DMS153 (cell line): Measurements from ENCODE around the gene ARSA.
A peak's percentile ranks its signal among the peaks of the same experiment; 100 is the strongest.
"Not testable (repeated sequence)": the region's sequence is repeated elsewhere in the genome, so short reads cannot be mapped to it uniquely, and the experiment has no call there.

Source experiments
- DNase-seq: peaks from one replicate; lab custom pipeline; 2025; lab: John Stamatoyannopoulos, UW

The ARSA gene

DNA sequence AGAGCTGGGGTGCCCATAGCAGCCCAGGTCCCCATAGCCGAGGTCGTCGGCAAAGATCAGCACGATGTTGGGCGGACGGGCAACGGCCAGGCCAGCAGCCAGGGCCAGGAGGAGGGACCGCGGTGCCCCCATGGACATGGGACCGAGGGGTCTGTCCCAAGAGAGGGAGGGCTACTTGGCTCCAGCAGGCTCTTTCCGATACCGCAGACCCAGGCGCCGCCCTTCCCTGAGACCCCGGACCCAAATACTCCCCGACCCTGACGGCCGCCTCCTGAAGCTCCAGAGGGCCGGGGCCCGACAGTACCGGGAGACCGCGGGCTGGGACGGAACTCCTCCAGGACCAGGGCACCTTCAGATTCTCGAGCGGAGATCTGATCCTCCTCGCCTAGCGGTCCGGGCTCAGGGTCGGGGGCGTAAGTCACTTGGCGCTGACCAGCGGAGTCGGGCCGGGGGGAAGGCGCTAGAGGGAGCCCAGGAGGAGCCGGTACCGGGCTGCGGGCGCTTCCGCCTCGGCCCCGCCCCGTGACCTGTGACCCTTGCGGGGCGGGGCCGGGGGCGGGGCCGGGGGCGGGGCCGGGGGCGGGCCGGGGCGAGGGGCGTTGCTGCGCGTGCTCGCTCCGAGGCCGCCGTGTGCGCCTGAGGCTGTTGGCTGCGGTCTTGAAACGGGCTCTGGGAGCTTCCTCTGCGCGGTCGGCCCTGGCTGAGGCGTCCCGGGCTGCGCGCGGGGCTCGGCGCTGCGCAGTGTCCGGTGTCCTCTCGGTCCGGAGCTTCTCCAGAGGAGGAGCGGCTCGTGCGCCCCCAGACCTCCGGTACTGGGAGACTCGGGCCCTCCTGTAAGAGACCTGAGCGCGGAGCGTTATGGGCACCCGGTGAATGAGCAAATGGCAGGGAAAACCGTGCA is at the start of gene ARSA:
ARSA (minus strand) TSS at position 511 of the 901 bp plus-strand sequence; CDS start at position 138, 373 bp downstream.
- peak; percentile 39 for DNase-seq

DNA sequence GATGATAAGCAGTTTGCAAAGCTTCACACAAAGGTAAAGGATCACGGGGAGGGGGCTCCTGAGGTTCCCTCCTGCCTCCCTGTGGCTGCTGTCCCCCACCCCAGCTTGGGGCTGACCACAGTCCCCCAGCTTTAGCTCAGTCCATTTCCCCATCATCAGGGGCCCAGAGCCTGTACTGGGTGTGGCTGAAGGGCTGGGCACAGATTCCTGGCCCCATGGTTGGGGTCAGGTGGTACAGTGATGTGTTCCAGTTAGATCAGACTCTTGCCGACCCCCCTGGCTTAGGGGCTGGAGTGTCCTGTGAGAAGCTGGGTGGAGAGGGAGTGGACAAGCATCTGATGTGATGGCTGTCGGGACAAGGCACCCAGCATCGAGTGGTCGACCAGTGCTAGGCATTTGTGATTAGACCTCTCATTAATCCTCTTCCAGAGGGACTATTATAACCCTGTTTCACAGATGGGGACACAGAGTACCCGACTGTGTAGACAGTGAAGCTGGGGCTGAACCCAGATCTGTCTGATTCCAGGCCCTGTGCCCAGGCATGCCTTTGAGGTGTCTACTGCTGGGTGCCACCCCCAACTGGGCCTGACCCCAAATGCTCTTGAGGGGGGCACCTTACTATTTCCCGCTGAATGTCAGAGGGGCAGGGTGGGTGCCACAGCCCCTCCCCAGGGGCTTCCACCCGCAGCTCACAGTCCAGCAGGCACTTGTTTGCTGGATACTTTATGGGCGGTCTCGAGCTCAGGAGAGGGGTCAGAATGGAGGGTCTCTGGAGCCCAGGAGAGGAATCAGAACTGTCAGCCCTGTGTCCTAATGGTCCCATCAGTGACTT is 48.9 kb upstream of the ARSA start:
- DNase-seq: no peak

- DNase-seq: no peak
Measured at GRCh38 chr22:50676180-50676636, 48.3 kb upstream of the ARSA start.

- no peak for DNase-seq
Measured at GRCh38 chr22:50675553-50676179, 47.7 kb upstream of the ARSA start.

GRCh38 chr22:50674606-50675552 is 46.9 kb upstream of the ARSA start:
- DNase-seq: peak; percentile 56

DNA sequence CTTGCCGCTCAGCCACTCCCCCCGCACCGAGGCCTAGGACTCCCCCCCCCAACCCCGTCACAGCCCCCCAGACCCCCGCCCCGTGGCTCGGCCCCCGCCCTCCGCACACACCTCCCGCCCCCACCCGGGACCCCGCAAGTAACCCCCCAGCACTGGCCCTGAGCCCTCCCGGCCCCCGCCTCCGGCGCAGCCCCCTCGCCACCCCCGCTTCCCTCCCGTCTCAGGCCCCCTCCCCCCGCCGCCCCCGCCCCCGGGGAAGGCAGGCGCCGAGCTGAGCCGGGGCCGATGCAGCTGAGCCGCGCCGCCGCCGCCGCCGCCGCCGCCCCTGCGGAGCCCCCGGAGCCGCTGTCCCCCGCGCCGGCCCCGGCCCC is 46.2 kb upstream of the ARSA start:
- DNase-seq: no peak

DNA sequence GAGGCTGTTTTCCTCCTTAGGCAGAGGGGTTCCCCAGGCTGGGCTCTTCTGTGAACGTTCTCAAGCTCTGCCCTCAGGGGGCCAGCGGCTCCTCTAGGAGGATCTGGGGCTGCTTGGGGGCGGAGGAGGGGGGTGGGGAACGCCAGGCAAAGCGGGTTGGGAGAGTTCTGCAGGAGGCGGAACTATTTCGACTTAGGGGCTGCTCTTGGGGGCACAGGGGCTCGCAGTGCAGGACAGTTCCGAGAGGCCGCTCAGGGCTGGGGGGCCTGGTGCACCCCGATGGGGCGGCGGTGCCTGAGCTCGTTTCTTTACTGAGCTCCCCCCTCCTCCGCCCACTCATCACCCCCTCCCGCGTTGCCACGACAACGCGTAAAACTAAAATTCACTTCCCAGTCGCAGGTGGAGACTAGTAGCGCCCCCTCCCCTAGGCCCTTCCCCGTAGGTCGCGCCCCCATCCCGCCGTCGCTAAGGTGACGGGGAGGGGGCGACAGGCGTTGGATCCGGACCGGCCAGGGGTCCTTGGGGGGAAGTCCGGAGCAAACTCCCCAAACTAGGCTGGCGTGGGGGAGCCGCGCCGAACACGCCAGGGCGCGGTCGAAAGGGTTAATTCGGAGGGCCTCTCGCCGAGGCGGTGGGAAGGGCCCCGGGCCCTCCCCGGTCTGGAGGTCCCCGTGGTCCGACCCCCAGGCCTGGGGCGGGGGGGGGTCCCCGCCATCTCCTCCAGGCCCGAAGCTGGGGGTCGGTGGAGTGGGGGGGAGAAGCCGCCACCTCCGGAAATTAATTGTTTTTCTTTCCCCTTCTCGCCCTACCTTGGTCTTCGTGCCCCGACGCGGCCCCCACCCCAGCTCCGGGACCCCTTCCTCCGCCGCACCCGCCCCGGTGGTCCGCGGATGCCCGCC is 45.5 kb upstream of the ARSA start:
- DNase-seq: no peak

DNA sequence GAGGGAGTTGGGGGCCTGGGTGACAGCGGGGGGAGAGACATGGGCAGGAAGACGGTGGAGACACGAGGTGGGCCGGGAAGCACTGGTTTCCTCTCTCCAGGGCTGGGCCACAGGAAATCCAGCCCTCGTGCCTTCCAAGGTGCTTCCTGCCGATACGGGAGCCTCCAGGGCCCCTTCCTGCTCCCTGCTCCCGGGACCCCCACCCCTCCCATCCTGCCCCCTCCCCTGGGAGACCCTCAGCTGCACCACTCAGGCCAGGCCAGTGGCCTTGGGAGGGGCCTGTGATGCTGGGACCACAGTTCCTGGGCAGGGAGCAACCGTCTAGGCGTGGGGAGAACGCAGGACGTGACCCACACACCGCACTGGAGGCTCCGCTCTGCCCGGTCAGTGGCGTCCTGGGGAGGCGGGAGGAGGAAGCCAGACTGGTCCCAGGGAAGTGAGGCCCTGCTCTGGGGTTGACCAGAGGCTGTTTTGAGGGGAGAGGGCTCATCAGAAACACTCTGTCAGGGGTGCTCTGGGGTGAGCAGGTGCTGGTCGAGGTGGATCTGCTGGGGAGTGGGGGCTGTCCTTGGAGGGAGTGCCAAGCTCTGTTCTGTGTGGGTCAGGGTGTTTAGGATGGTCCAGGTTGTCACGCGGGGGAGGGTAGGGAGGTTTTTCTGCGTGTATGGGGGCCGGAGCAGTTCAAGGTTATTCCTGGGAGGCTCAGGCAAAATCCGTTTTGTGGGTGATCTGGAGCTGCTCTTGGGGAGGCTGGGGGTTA is 44.7 kb upstream of the ARSA start, which contains the start of gene SHANK3:
SHANK3 (plus strand) TSS at position 353 of the 760 bp plus-strand sequence.
- DNase-seq: no peak

GRCh38 chr22:50672041-50672440 is 44.1 kb upstream of the ARSA start:
- DNase-seq: no peak

DNA sequence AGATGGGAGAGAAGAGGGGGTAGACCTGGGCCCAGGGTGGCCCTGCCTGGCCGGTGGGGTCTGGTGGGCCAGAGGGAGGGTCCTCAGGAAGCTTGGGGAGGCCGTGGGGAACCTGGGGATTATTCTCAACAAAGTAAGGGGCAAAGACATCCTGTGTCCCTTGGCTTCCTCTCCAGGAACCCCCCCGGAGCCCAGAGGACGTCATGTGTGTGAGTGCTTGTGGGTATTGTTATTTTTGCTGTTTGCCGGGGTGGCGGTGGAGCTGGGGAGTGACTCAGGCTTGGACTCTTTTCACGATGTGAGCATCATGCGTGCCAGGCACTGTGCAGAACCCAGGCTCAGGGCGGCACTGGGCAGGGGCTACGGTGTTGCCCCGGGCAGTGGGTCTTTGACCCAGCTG is 43.7 kb upstream of the ARSA start:
- DNase-seq: no peak

DNA sequence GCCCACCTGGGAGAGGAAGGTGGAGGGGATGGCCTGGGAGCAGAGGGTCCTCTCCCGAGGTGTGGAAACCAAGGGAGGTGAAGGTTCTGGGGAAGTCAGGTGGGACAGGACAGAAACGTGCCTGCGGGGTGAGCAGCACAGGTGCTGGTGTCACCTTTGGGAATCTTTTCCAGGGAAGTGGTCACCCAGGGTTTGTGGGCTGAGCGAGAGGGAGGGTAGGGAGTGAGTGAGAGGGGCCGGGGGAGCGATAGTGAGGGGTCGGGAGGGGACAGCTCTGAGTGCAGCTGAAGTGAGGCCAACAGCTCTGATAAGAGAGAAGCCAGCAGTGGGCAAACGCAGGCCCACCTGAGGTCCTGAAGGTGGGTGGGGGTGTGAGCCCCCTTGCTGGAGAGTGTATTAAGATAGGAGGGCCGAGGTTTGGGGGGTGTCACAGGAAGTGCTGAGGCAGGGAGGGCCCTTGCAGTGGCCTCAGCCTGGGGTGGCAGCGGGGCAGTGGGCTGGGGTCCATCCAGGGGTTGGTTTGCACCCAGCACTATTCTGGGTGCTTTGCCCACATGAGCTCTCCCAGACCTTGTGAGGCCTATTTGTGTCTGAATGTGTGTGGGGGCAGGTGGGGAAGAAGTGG is 43.1 kb upstream of the ARSA start:
- DNase-seq: no peak

DNA sequence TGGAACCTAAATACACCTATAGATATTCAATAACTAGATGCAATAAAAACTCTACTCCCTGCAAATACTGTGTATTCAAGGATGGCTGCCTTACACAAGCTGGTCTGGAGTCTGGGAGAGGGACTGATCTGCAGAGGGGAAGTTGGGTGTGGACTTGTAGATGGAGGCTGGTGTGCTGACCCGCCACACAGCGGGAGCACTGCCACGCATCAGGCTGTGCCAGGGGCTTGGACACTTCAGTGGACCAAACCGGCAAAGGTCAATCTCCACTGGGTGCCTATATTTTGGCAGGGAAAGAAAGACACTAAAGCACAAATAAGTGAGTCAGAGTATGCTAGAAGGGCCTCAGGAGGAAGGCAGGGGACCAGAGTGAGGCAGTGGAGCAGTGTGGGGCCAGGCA is 42.6 kb upstream of the ARSA start:
- no peak for DNase-seq

- DNase-seq: no peak
Measured at GRCh38 chr22:50665738-50666137, 37.8 kb upstream of the ARSA start.

DNA sequence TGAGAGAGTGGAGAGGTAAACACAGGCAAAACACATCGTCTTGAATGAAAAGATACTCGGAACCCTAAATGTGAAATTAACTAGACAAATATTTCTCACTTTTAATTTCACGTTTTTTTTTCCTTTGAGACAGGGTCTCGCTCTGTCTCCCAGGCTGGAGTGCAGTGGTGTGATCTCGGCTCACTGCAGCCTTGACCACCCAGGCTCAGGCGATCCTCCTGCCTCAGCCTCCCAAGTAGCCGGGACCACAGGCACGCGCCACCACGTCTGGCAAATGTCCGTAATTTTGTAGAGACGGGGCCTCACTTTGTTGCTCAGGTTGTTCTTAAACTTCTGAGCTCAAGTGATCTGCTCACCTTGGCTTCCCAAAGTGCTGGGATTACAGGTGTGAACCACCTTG is 37.3 kb upstream of the ARSA start:
- DNase-seq: no peak

DNA sequence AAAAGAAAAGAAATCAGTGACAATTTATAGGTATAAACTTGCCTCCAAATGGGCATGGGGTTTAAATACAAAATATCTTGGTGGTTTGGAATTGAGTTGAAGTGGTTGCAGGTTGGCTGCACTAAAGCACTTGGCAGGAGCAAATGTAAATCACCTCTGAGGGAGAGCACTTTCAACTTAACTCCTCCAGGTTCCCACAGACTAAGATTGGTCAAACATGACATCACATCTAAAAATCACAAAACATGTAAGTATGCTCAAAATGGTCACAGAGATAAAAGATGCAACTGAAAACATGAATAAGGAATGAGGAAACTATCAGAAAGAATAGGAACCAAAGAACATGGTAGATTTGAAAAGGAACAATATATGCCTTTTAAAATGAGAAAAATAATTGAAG is 32.4 kb upstream of the ARSA start:
- no peak for DNase-seq

- not testable (repeated sequence) for DNase-seq
Measured at GRCh38 chr22:50659711-50660110, 31.8 kb upstream of the ARSA start.

DNA sequence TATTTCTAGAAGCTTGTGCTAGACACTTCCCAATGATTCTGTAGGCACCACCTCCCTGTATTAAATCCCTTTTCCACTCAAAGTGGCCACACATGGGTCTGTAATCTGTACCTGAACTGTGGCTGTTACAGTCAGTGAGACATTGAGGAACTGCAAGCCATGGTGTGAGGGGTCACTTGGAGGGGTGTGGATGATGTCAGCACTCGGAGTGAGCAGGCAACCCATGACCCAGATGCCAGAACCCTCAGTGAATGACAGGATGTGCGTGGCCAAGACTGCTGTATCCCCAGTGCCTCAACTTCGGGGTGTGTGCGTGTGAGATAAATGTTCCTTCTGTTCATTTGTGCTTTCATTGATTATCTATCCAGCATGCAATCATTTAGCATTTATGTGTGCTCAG is 30.0 kb upstream of the ARSA start:
- no peak for DNase-seq

DNA sequence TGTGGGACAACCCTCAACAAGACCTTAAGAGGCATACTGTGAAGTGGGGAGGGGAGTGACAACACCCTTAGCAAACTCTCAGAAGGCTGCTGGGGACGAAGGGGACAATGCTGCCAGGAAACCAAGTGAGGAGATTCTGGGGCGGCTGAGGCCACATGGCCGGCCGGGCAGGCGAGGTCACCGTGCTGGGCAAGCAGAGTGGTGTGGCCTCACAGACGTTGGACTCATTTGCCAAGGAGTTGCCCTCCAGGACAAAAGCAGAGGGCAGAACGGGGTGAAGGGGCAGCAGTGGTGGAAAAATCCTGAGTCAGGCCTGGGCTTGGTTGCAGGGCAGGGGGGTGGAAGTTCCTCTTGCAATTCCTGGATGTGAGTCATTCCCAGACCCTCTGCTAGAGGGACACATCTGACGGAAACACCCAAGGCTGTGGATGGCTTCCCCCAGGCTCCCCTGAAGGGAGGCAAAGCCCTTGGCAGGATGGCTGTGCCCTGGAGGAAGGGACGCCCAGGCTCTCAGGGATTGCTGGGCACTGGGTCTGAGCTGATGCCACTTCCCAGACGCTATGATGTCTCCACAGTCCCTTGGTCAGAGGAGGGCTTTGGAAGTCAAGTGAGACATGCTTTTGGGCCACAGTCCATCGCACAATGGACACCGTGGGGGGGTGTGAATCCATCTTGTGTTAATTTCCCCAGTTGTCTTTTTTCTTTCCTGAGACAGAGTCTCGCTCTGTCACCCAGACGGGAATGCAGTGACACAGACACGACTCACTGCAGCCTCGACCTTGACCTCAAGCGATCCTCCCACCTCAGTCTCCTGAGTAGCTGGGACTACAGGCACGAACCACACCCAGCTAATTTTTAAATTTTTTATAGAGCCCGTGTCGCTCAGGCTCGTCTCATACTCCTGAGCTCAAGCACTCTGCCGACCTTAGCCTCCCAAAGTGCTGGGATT is 28.4 kb upstream of the ARSA start:
- DNase-seq: no peak
